ENCODE data around the gene LETMD1.
"Not testable (repeated sequence)": the region's sequence is repeated elsewhere in the genome, so short reads cannot be mapped to it uniquely, and the experiment has no call there.

LETMD1 gene, protein sequence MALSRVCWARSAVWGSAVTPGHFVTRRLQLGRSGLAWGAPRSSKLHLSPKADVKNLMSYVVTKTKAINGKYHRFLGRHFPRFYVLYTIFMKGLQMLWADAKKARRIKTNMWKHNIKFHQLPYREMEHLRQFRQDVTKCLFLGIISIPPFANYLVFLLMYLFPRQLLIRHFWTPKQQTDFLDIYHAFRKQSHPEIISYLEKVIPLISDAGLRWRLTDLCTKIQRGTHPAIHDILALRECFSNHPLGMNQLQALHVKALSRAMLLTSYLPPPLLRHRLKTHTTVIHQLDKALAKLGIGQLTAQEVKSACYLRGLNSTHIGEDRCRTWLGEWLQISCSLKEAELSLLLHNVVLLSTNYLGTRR

DNA sequence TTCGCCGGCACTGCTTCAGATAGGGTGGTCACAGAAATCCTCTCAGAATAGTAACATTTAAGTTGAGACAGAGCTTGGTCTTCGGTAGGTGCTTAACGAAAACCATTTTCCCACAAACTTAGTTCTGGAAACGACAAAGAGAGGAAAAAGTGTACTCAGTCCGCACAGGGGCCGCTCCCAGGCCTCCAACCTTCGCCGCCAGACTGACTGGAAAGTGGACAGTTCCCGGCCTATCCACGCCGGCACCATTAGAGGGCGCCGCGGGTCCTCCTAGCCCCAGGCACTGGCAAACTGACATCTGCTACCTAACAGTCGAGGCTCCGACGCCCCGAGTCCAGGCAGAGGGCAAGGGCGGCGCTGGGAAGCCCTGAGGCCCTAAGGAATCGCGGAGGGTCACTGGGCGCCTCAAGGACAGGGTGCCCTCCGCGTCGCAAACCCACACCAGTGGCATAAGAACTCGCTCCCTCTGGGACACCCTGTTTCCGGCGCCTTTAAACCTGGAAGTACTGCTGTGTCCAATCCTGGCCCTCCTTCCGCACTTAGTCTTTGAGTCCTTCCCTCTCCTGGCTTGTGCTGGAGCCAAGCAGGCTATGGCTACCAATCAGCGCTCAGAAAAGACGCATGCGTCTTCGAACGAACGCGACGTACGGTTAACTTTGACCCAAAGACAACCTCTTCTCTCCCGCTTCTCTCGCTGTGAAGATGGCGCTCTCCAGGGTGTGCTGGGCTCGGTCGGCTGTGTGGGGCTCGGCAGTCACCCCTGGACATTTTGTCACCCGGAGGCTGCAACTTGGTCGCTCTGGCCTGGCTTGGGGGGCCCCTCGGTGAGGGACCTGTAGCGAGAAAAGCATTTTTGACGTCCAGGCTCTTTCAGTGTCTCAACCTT lies at the start of gene LETMD1:
Gene LETMD1 (plus strand): TSS at position 673 of the 886 bp plus-strand sequence. CDS start 30 bp downstream, at position 703.
- peak; percentile 94 for DNase-seq

DNA sequence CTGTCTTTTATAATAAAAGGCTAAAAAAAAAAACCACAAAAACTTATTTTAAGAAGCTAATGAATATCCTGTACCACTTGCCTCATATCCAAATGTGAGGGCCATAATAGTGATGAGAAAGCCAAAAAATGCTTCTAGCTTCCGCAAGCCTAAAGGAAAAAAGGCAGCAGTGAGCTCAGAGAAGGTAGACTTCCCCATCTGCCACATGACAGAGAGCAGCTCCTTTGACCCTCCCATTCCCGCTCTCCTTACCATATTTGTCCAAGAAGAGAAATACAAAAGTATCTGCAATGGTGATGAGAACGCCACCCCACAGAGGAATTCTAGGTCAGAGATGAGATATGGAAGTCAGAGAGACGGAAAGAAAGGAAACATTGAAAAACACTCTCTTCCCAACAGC lies 49.0 kb upstream of the LETMD1 start:
- no peak for DNase-seq

DNA sequence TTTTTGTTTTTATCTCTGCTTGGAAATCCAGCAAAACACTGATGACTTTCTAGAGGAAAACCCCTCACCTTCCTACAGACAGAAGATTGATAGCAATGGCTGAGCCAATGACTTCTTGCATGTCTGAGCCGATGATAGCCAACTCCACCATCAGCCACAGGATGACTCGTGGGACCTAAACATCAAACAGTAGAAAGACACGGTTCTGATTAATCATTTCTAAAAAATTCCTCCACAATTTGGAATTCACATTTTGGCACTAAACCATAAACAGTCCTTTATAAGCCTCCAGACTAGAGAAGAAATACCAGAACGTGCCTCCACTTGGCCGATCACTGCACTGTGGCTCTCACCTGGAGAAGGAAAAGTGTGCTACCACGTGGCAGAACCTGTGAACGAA lies 47.9 kb upstream of the LETMD1 start:
- no peak for DNase-seq

DNA sequence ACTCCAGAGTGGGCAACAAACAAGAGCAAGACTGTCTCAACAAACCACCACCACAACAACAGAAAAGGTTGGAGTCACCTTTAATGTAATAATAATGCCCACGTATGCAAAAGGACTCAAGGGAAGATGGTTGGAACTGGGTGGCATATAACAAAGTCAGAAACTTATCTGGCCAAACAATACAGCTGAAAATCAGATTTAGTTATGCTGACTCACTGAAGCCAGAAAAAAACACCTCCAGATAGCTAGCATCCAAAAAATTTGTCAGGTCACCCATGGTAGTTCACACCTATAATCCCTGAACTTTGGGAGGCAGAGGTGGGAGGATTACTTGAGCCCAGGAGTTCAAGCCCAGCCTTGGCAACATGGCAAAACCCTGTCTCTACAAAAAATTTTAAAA lies 46.3 kb upstream of the LETMD1 start:
- no peak for DNase-seq

DNA sequence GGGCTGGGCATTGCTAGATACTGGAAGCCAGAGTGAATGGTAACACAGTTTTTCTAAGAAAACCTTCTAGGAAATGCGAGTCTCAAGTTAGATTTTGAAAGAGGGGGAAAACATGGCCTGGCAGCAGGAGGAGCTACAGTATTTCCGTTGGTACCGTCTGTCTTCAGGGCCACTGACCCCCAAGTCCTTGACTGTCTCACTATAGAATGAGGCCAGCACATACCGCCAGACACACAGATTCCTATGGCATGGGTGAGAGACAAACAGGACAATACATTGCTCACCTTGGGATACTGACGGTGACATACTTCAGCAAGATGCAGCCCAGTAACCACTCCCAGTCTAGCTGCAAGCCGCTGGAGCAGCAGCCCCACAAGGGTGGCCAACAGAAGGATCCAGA lies 43.6 kb upstream of the LETMD1 start:
- DNase-seq = no peak

DNA sequence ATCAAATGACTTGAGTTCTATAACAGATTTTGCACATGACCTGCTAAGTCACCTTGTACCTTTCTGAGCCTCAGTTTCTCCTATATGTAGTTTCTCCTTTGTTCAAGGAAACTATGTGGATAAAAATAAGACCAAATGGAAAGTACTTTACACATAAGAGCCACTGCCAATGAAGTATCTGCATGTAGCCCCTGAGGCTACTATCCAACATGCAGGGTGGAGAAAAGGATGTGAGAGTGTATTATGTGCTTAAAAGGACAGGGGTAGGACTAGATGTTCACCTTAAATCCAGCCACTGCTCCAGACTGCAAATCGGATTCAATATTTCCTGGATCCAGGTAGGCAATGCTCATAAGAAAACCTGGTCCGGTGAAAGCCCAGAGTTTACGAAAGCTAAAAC lies 43.1 kb upstream of the LETMD1 start:
- no peak for DNase-seq

DNA sequence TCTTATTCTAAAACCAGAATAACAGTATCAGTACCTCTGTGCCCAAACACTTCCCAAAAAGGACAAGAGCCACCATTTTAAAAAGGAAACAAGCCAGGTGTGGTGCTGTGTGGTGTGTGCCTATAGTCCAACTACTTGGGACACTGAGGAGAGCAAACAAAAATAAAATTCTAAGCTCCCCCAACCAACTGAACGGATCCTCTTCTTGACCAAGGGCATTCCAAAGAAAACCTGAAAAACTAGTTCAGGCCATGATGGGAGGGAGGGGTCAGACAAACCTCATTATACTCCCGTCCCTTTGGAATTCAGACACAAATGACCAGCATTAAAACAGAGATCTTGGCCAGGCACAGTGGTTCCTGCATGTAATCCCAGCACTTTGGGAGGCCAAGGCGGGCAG lies 42.5 kb upstream of the LETMD1 start:
- DNase-seq = no peak

DNA sequence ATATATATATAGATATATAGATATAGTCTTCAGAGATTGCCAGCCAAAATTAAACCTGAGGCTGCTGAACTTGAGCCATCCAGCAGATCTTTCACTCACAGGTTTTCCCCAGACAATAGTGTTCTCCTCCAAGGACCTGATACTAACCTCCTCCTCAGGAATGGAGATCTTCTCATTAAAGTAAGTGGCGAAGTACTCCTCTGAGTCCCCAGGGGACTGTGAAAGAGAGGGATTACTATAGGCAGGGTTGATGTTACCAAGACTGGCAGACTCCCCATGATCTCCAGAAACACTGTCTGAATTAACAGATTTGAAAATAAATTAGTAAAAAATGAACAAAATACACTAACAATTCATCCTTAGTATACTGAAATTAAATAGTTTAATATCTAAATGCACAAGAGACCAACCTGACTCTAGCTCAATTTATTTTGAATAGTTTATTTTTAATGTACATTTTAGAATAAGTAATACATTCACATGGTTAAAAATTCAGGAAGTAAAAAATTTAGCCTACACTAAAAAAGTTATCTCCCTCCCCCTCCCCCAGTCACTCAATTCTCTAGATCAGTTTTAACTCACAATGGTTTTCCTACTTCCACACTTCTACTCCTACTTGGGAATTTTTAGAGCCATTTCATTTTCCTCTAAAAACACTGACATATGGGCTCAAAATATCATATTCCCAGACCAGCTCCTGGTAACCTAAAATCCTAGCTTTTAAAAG lies 39.6 kb upstream of the LETMD1 start:
- DNase-seq = no peak

DNA sequence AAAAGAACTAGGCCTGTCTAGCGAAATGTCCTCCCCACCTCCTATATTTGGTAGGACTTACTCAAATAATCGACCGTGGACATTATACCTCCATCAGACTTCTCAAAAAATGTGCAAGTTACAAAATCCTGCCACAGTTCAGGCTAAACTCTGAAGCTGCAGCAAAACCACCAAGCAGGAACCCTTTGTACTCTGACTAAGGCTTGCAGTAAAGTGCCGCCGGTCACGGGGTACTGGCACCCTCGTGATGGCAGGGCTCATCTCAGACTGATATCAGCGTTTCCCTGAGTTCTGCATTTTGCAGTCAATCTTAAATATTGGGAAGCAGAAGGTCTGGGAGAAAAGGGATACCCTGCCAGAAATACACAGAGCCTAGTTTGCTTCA lies 39.1 kb upstream of the LETMD1 start:
- DNase-seq = no peak

DNA sequence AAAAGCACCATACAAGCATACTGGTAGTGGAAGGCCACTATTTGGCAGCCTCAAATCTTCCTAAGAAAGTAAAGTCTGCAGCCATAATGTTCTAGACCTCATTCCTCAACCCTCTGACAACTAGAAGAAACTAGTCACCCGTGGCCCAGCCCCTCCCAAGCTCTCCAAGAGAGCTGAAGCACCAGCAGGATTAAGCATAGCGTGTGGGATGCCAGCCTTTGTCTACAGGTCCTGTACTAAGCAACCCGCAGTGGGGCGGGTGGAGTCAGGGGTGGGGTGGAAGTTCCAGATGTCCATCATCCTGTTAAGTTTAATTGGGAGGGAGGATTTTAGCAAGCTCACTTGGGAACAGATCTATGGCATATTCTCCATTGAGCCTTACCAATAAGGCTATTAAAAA lies 36.2 kb upstream of the LETMD1 start:
- DNase-seq = no peak

DNA sequence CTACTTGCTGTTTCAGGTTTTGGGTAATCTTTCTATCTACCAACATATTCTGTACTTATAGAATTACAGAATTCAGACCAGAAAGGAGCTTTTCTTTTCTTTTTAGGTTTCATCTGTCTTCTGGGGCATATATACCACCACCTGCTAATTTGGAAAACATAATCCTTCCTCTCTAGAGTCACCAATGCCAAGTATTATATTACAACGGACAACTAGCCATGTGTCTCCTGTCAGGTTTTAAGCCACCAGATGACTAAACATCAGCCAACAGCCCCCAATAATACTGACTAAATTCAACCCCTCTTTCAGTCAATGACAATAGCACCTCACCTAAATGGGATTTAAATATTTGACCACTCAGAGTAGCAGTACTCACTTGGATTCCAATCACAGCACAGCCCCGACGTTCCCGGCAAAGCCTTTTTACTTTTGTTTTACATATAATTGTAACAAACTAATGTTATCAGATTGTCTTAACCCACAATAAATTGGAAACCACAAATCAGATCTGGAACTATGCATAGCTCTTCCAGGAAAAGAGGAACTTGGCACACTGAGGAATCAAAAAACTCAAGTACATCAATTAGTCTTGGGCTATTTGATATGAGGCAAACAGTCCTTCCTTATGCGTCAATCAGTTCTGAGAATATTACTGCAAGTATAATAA lies 35.4 kb upstream of the LETMD1 start:
- no peak for DNase-seq

DNA sequence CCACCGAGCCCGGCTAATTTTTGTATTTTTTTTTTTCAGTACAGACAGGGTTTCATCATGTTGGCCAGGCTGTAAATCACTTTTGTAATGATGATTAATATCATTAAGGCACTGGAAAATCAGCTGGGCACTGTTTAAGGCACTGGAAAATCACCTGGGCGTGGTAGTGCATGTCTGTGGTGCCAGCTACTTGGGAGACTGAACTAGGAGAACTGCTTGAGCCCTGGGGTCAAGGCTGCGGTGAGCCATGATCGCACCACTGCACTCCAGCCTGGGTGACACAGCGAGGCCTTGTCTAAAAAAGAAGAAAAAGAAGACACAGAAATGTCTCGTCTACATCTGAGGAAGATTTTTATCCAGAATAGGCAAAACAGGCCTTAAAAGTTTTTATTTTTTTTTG lies 34.7 kb upstream of the LETMD1 start:
- DNase-seq = no peak

DNA sequence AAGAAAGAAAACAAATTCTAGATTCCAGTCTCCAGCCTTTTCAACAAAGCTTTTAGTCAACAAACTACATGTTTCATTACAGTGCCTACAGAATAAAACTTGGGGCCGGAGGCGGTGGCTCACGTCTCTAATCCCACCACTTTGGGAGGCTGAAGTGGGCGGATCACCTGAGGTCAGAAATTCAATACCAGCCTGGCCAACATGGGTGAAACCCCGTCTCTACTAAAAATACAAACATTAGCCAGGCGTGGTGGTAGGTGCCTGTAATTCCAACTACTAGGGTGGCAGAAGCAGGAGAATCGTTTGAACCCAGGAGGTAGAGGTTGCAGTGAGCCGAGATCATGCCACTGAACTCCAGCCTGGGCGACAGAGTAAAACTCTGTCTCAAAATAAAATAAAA lies 33.7 kb upstream of the LETMD1 start:
- DNase-seq = not testable (repeated sequence)

DNA sequence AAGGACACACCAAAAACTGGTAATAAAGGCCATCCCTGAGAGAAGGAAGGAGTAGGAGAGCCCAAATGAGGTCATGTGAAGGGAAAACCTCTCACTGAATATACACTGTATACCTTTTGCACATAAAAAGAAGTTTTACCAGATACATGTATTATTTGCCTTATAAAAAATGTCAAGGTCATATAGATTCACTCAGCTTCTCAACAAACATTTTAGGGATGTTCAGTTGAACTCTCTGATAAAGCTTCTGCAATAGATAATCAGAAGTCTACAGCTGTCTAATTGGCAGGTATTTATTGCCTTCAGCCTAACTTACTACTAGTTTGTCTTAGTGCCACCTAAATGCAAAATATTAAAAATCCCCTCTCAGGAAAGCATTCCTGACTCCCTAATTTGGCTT lies 30.7 kb upstream of the LETMD1 start:
- no peak for DNase-seq

DNA sequence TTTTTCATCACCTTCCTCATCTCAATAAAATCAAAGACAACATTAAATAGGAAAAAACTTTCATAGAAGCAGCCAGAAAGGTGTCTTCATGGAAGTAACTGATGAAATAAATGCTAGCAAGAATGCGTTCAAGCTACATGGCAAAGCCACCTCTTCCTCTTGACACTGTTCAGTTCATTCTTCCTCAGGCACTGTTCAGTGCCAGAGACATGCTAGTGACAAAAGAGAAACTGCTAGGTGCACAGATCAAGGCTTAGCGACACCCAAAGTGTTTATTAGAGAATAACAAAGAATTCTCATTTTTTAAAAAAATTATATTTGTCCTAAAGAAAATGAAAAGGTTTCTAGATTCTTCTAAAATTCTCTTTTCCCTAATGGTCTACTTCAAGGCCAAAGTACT lies 29.2 kb upstream of the LETMD1 start:
- no peak for DNase-seq

DNA sequence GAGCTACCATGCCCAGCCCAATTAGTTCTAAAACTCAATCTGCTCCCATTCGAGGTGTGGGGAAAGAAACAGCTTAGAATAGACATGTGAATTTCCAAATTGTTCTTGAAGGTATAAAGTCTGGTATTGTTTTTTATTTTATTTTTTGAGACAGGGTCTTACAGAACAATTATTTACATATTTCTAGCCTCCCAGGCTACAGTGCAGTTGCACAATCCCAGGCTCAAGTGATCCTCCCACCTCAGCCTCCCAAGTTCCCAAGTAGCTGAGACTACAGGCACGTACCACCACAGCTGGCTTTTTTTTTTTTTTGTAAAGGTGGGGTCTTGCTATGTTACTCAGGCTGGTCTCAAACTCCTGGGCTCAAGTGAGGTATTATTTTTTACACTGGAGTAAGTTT lies 28.2 kb upstream of the LETMD1 start:
- no peak for DNase-seq

DNA sequence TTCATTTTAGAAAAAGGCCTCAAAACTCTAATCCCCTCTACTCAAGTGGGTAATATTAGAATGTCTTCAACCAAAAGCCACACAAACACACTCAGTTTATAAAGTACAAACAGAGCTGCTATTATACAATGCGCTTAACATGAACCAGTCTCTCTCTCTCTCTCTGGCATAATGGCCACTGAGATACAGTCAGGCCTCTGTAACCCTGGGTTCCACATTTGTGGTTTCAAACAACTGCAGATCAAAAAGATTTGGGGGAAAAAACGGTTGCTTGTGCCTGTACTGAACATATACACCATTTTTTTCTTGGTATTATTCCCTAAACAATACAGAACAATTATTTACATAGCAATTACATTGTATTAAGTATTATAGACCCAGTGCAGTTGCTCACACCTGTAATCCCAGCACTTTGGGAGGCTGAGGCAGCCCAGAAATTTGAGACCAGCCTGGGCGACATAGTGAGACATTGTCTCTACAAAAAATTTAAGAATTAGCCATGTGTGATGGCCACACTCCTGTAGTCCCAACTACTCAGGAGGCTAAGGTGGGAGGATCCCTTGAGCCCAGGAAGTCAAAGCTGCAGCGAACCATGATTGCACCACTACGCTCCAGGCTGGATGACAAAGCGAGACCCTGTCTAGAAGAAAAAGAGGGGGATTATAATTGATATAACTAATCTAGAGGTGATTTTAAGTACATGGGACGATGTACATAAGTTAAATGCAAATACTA lies 27.5 kb upstream of the LETMD1 start:
- DNase-seq = no peak

DNA sequence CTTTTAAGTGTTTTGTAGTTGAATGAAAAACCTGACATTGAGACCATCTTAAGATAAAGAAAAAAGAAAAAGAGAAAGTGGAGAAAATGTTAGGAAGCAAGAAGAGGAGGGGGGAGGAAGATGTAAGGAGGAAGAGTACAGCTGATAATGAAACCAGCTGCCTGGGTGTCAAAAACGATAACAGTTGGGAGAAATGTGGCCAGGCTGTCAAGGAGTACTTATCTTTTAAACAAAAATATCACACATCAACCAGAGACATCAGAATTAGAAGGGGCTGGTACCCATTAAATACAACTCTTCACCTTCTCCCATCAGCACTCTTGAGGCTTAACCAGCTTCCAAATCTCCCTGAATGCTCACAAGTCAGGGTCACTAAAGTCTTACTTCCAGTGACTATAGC lies 26.4 kb upstream of the LETMD1 start:
- no peak for DNase-seq

DNA sequence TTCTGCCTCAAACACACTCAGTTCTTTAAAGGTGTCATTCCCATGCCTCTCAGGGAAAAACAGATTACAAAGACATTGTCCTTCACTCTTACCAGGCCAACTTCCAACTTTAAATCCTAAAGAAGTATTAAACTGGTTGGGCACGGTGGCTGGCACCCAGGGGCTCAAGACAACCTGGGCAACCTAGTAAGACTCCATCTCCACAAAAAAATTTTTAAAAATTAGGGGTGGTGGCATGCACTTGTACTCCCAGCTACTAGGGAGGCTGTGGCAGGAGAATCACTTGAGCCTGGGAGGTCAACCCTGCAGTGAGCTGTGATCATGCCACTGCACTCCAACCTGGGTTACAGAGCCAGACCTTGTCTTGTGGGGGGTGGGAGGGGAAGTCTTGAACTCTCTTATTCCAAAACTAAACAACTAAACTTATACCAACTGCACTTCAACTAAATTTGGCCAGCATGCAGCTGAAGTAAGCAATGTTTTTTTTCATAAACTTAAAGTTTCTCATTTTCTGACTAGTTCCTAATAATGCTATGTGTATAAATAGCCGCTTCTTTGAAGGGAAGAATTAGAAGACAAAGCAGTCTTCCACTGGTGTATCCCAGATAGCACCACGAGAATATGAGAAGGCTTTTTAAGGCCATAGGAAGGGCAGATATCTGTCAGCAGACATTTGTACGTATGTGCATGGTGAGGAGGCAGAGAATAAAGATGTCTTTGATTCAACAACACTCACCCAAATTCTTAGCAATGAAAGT lies 24.3 kb upstream of the LETMD1 start:
- no peak for DNase-seq

DNA sequence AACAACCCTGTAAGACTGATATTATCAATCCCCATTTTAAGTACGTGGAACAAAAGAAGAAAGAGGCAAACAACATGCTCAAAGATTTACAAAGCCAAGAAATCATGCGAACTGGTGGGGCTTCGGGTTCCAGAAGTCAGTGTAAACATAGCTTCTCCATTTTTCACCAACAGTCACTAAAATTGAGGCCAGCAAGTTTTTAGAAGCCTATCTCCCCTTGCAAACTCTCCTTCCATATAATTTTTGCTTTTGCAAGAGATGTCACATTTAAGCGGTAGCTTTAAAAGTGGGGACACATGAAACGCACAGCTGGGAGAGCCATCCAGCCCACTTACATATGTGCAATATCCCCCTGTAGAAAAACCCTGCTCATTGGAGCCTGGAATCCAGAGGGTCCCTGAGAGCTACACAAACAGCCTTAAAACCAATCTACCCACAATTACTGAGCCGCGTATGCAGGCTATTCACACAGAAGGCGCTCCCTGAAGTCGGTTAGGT lies 22.7 kb upstream of the LETMD1 start:
- DNase-seq = peak; percentile 23
